Suppressor macrophage treated with lipopolysaccharide for 1 hour (primary cell): ENCODE results near the gene CREBBP.

Experiments
- DNase-seq, 3 donors: peaks; one replicate each; pipeline ENCODE4 v3.0.0-alpha.2; 2020 to 2022

CREBBP gene

DNA sequence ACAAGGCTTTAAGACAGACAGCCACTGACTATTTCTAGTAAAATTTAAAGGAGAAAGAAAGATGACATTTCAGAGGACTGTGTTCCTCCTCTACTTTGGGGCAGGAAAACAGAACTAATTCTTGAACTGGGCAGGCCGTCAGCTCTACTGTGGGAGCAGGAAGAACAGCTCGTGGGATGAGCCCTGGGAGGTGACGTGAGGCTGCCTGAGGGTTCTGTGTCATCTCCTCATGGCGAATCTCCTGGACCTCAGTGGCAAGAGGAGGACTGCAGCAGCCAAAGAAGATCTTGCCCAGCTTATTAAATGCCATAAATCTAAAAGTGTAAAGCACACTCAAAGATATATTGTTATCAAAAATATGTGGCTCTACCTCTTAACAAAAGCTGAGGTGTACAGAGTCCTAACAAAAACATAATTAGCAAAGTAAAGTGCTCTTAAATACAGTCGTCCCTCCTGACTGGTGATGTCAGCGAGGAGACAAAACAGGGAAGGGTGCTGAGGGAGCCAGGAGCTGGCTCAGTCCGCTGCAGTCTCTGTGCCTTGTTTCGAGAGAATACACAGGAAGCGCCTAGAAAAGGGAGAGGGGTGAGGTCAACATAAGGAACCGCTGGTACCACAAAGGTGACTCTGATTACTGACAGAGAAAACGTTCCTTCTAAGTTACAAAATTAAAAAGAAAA lies 58.0 kb downstream of the CREBBP start:
- peak; percentile 85 to 89 (median 87) for DNase-seq

DNA sequence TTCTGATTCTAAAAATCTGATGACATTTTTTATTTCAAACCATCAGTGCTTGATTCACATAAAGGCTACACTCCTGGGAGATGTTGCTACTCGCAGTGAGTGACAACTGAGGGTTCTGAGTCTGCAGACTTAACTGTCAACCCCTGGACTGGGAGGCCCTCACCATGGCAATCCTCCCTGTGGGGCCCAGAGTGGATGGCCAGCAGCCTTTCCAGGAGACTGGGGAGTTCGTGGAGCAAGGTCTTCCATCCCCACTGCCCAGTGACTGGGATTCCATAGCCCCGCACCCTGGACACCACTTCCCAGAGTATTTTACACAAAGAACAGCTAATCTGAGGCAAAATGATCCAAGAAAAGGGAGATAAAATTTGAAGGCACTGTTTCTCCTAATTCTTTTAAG lies 59.3 kb downstream of the CREBBP start:
- DNase-seq = no peak

DNA sequence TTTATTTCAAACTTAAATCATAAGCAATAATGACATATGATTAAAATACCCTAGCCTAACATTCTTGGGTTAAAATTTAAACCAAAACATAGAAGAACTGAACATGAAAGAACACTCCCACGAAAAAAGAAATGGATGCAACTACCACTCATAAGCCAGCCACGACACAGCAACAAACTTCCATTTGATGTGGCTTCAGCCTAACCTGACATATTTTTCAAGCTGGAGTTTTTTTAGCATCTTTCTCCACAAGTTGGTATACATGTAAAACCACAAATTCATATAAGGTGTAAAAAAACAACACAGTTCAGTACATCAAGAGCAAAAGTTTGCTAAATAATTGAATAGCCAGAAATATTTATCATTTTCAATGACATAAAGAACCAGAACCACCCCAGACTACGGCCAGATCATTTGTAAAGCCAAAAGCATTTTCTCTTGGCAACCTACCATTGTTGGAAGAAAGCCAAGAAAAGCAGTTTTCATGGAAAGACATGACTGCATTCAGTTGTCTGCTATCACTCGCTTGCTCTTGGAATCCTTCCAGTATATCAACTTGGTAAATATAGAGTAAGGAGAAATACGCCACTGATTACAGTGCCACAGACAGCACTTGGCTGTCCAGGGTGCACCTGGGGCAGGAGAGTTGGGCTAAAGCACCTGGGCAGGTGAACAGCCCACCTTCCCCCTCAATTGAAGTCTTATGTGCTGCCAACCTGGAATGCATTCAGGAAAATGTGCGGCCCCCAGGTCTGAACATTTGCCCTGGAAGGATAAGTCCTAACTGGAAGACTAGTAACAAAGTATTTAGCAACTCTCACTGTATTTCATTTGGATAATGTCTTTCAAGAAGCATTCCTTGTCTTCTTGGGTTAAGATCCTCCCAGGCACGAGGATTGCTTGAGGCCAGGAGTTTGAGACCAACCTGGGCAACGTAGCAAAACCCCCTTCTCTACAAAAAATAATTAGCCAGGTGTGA lies 60.5 kb downstream of the CREBBP start:
- no peak for DNase-seq

DNA sequence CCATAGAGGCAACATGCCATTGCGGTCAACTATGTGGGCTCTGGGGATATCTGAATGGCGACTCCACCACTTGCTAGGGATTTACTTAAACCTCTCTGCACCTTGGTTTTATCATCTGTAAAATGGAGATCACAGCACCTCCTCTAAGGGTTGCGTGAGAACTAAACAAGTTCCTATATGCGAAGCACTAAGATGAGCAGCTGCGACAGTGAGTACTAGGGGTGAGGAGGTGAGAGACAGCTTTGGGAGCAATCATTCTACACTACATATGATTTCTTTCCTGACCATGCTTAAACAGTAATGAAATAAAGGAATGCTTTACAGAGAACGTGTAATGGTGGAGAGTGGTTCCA lies 61.4 kb downstream of the CREBBP start:
- no peak for DNase-seq

DNA sequence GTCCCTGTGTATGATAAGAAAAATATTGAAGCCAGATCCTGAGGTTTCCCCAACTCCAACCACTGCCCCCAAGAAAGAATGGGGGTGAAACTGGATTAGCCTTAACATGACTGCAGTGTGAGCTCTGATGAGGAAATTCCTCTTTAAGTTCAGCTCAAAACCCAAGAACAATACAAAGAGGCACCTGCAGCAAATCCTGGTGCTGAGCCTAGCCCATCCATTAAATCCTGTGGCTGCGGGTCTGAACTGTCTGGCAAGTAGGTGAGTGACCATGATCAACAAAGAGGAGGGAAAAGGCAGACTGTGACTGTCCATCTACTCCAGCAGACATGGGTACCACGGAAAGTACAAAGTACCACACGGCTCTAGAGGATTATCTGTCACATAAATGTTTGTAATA lies 64.2 kb downstream of the CREBBP start:
- no peak for DNase-seq

DNA sequence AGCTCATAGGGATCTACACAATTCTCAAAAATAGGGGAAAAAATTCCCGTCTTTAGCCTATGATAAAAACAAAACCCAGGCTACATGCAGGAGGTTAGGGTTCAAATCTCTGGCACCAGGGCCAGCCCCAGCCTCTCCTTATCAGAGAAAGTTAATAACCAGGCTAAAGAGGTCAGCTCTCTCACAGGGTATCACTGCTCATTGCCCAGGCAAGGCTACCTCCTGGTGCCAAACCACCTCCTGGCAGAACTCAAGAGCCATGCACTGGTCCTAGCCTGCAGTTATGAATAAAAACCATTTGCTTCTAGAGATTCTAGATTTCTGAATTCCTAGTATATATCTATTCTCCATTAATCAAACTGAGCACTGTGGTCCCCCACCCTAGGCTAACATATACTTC lies 65.8 kb downstream of the CREBBP start:
- no peak for DNase-seq

DNA sequence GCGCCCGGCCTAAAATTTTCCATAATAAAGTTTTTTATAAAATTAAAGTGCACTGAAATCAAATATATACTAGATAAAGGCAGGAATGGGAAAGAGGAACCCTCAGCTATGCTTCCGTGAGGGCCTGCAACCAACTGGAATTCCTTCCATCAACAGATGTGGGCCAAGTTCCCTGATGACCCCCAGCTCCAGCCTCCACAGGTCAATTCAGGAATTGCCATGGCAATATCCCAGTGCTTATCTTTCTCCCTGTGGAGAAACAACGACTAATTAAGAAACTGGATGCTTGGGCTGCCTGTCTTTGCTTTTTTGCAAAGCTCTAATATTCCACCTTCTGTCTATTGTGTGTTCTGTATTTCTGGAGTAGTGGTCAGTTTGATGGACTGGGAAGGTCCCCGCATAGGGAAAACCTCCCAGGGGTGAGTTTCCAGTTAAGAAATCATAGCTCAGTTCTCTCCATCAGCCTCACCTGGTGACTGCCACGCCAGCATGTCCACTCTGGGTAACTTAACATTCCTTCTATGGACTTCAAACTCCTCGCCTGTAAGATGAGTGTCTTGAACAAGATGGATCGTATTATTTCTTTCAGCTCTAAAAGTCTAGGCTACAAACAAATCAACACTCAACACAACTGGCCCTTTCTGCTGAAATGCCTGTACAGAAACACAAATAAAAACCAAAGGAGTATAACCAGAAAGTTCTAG lies 67.9 kb downstream of the CREBBP start:
- DNase-seq = no peak

DNA sequence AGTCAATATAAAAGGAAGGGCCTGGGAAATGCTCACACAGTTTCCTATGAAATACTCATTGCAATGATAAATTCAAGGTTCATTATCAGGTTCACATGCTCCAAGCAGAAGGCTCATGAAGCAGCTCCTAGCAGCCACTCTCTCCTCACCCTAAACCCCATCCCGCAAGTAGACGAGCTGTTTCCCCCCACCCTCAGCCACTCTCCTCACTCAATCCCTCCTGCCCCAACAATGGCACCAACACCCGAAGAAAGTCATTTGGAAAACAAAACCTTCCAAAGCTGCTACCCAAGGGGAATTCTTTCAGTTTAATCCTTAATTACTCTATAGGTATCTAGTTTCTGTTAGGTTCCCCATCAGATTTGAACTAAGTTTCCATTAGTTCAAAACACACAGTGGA lies 69.7 kb downstream of the CREBBP start:
- DNase-seq = no peak

DNA sequence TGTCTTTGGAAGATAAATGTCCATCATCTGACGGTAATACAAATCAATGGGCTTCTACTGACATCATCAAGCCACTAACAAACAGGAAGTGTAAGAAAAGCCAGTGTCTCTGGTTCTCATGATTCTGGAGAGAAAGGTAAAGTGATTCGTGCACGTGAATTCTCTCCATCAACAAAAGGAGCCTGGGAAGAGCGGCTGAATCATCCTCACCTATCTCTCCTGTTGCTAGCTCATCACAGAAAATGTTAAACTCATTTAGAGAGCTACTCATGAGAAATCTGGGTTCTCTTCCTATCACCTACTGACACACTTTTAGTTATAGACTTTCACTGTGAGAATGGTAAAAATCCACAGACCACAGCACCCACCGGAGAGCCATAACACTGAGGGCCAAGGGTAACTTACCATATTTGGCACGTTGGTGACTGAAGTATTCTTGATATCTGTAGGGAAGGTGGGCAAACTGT lies 70.3 kb downstream of the CREBBP start:
- DNase-seq = no peak

DNA sequence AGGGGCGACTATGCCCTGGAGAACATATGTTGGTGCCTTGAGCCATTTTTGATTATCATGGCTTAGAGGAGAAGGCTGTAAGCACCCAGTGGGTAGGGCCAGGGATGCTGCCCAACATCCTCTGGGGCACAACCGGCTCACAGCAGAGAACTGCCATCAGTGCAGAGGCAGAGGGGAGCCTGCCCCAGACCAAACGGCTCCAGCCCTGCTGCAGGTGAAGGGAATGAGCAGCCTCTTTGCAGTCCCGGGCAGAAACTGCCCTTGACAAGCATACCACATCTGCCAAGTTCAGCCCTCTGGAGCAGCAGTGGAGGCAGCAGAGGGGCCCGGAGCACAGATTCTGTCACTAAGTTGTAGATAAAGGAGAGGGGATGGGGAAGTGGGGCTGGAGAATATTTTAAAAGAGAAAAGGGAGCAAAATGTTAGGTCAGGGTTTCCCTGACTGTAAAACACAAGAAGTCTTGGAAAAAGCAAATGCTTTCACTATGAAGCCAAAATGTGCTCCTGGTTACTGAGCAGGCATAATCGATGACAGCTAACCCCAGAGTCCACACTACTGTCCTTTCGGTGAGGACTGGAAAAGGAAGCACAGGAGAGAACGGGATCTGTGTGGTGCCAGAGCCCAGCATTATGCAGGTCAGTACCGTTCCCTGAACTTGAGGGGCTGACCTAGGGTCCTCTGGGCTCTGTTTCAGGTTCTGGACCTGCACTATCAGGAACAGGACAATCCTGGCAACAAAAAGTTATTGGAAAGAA lies 72.0 kb downstream of the CREBBP start:
- DNase-seq = no peak

DNA sequence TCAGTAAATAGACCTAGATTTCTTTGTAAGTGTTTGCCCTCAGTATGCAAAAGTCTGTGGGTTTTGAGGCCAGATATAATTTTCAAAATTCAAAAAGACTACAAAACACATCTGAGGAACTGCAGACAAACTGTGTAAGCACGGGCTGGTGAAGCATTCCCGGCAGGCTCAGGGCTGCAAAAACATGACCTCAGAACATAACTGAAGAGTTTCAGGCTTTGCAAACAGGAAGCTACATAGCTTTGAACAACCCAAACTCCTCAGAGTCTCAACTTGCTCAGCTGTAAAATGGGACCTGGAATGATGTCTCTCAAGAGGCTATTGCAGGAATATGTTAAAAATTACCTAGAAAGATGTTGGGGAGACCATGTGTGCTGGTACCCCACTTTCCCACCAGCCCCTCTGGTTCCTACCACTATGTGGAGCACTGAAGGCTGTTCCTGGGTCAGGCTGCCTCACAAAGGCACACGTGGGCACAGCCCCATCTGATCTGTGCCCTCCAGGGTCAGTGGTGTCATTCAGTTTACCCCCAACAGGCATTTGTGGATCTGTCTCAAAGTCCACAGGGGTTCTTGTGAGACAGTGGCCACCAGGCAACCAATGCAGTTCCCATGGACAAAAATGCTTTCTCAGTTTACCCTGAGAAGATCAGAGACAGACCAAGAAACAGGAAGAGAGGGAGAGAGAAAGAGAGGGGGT lies 72.9 kb downstream of the CREBBP start:
- no peak for DNase-seq

DNA sequence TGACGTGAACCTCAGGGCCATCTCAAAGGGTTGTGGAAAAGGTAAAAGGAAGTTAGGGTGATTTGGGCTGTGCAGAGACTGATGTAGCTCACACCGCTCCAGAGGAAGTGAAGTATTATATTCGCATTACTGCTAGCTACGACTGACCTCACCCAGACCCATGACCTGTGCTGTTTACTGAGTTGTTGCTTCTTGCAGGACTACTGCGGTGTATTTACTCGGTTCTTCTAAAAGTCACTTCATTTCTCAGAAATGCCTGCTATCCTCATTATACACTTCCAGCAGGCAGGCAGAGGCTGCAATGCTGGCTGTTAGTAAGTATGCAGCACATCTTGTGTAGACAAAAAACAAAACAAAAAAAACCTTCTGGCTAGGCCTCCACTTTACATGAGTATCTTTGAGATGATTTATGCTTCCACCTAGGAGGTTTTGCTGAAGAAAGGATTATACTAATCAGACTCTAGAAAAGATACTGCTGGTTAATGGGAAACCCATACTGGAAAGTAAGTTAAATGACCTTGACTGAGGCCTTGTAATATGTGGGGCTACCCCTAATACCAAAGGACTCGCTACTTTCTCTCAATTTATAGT lies 76.0 kb downstream of the CREBBP start:
- peak in 1 of 3 donors; percentile 15 for DNase-seq

DNA sequence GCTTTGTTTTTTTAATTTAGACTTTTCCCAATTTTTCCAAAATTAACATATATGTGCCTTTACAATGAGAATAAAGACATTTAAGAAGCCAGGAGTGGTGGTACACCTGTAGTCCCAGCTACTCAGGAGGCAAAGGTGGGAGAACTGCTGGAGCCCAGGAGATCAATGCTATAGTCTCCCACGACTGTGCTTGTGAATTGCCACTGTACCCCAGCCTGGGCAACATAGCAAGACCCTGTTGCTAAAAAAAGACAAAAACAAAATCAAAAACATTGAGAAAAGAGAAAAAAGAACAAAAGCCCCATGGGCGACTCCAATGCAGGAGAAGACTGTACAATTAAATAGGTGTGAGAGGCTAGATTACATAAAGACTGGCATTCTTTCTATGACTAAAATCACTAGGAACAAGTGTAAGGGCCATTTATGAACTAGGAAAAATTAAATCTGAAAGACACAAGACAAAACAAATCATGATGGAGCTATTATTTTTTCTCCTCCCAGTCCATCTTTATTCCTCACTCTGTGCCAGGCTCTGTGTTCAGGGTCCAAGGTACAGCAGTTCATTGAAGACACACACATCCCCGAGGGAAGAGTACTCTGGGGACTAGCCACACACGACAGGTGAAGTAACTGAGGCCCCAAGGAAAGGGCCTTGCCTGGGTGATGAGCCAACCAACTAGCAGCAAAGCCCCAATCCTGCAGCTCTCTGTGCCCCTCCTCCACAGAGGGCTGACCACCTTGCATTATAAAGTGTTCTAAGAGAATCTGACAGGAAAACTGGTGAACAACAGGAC lies 79.8 kb downstream of the CREBBP start:
- DNase-seq = no peak

DNA sequence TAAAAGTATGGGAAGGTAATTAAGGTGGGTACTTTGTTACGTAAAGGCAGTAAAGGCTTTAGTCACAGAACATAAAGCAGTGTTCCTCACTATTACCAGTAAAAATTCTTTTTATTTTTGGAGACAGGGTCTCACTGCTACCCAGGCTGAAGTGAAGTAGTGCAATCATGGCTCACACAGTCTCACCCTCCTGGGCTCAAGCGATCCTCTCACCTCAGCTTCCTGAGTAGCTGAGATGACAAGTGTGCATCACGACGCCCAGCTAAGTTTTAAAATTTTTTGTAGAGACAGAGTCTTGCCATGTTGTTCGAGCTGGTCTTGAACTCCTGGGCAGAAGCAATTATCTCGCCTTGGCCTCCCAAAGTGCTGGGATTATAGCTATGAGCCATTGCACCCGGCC lies 80.5 kb downstream of the CREBBP start:
- DNase-seq = no peak

DNA sequence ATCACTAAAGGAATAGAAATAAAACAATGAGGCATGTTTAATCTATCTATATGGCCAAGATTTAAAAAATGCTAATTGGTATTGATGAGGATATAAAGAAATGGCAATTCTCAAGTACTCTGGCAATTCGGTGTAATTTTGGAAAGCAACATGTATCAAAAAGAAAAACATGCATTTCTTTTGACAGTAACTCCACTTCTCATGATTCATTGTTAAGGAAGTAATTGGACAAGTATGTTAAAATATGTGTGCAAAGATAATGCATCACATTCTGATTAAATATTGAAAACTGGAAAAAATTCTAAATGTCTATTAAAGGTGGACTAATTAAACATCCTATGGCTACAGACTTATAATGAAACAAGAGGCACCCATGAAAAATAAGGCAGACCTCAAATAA lies 81.2 kb downstream of the CREBBP start:
- no peak for DNase-seq

DNA sequence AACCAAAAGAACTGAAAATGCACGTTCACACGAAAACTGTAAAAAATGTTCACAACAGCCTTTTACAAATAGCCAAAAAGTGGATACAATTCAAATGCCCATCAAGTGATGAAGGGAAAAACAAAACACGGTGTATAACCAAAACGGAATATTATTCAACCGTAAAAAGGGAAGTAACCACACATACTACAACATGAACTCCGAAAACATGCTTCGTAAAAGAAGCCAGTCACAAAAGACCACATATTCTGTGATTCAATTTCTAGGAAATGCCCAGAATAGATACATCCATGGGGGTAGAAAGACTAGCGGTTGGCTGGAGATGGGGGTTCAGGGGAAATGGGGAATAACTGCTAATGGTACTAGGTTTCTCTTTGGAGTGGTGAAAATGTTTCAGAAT lies 81.7 kb downstream of the CREBBP start:
- DNase-seq = peak; percentile 22 to 59 (median 57)

DNA sequence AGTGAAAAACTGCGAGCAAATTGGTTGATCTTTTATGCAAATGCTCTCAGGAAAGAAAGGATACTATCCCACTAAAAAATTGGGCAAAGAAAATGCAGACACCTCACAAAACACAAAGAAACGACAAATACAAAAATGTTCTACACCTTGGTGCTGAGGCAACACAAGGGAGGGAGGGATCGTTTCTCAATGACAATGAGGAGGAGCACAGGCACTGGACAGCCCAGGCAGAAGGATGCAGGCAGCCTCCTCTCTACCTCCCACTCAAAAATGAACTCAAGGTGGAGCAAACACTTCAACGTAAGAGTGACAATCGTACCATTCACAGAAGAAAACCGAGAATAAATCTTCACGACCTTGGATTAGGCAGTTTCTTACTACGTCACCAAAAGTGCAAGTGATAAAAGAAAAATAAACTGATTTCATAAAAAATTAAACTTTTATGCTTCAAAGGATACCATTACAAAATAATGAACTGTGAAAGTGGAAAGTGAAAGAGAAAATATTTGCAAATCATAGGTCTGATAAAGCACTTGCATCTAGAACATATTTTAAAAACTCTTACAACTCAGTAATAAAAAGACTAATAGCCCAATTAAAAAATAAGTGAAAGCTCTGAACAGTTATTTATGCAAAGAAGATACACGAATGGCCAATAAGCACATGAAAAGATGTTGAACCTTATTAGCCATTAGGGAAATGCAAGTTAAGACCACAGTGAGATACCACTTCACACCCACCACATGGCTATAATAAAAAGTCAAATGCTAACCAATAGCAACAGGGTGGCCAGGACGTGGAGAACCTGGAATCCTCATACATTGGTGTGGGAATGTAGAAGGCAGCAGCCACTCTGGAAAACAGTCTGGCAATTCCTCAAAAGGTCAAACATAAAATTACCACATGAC lies 82.4 kb downstream of the CREBBP start:
- DNase-seq = no peak

DNA sequence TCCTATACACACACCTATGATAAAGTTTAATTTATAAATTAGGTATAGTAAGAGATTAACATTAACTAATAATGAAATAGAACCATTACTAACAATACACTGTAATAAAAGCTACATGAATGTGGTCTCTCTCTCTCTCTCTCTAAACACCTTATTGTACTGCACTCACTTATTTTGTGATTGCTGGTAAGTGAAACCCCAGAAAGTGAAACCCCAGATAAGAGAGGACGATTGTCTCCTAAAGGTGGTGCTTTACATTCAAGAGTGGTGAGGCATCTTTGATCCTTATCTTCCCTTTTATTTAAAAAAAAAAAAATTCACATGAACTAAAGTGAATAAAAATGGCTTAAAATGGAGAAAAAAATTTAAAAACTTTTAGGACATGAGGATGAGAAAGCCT lies 83.0 kb downstream of the CREBBP start:
- DNase-seq = no peak

DNA sequence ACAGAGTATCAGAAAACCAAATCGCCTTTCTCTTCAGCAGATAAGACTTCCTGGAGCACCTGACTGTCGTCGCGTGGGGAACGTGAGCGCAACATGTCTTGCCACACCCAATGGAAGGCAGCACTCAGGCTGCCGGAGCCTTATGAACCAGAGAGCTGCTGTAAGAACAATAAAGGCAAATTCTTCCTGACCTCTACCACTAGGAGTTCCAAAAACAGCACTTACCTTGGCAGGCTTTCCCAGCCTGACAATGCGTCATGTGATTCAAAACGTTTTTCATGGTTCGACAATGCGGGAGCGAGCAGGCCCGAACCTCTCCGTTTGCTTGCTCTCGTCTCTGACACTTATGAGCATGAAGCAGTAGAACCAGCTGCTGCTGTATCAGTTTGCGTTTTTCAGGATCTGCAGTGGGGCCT lies 87.3 kb downstream of the CREBBP start:
- no peak for DNase-seq
